GM23338 (cell line): ENCODE measurements around the gene RS1. TPM values are rescaled to one million over a fixed set of nuclear protein-coding genes. Genes with fewer than 3 reads are reported as not detected.

ENCODE experiments used
- ATAC-seq: fragments of 200-7000 bp; cut with Tn5 transposase; 3 replicates; pipeline ENCODE4 v1.9.1; 2020
- DNase-seq: peaks from one replicate; pipeline ENCODE4 v3.0.0-alpha.2; 2015; ENCODE audit warnings: low spot score
- H2AFZ ChIP-seq: fragments of 200-600 bp; sonication (generic); 2 replicates; pipeline ENCODE4 v1.8.0; 2016; ENCODE audit warnings: antibody characterized with exemption, mild to moderate bottlenecking, moderate library complexity
- H3F3A ChIP-seq: fragments of 200-600 bp; sonication (generic); replicated peaks from 2 replicates; pipeline ENCODE4 v1.8.0; 2017; ENCODE audit warnings: antibody characterized with exemption, mixed run types, low read depth
- H3K27ac ChIP-seq: fragments of 200-600 bp; sonication (generic); 2 replicates; pipeline ENCODE4 v1.6.1; 2016; ENCODE audit warnings: low read depth
- H3K27me3 ChIP-seq: fragments of 200-600 bp; sonication (generic); 2 replicates; pipeline ENCODE4 v1.8.0; 2016; ENCODE audit warnings: mild to moderate bottlenecking, mixed run types, moderate library complexity; ENCODE audit not compliant: insufficient read depth
- H3K36me3 ChIP-seq: fragments of 200-600 bp; sonication (generic); 2 replicates; pipeline ENCODE4 v1.8.0; 2016; ENCODE audit warnings: mild to moderate bottlenecking; ENCODE audit not compliant: insufficient read depth
- H3K4me1 ChIP-seq: fragments of 200-600 bp; sonication (generic); 2 replicates; pipeline ENCODE4 v1.8.0; 2016; ENCODE audit warnings: mild to moderate bottlenecking, moderate library complexity; ENCODE audit not compliant: insufficient read depth
- H3K4me2 ChIP-seq: fragments of 200-600 bp; sonication (generic); 2 replicates; pipeline ENCODE4 v1.7.1; 2017; ENCODE audit warnings: mixed run types
- H3K4me3 ChIP-seq: fragments of 200-600 bp; sonication (generic); 2 replicates; pipeline ENCODE4 v1.6.1; 2016; ENCODE audit warnings: mixed run types
- H3K79me2 ChIP-seq: fragments of 200-600 bp; sonication (generic); replicated peaks from 2 replicates; pipeline ENCODE4 v1.8.0; 2017; ENCODE audit warnings: mild to moderate bottlenecking; ENCODE audit not compliant: insufficient read depth
- H3K9me2 ChIP-seq: fragments of 200-600 bp; sonication (generic); 2 replicates; pipeline ENCODE4 v1.8.0; 2017; ENCODE audit not compliant: insufficient read depth
- H4K20me1 ChIP-seq: fragments of 200-600 bp; sonication (generic); replicated peaks from 2 replicates; pipeline ENCODE4 v1.8.0; 2017; ENCODE audit warnings: mild to moderate bottlenecking; ENCODE audit not compliant: insufficient read depth
- H3K27ac Mint-ChIP-seq: 2 replicates; pipeline ENCODE4 v1.8.0; 2020; ENCODE audit warnings: inconsistent platforms, mild to moderate bottlenecking, moderate library complexity, mixed read lengths
- H3K27me3 Mint-ChIP-seq: 3 replicates; pipeline ENCODE4 v1.8.0; 2022; ENCODE audit warnings: low read depth, mild to moderate bottlenecking, moderate library complexity, mixed read lengths, inconsistent platforms; ENCODE audit not compliant: insufficient read depth, poor library complexity
- H3K36me3 Mint-ChIP-seq: 3 replicates; pipeline ENCODE4 v1.8.0; 2021; ENCODE audit warnings: low read depth, mild to moderate bottlenecking, inconsistent platforms, moderate library complexity, mixed read lengths
- H3K4me1 Mint-ChIP-seq: 3 replicates; pipeline ENCODE4 v1.8.0; 2020; ENCODE audit warnings: mild to moderate bottlenecking, inconsistent platforms, mixed read lengths
- H3K4me3 Mint-ChIP-seq: 3 replicates; pipeline ENCODE4 v1.8.0; 2021; ENCODE audit warnings: moderate library complexity, mild to moderate bottlenecking, inconsistent platforms, mixed read lengths
- H3K9me3 Mint-ChIP-seq: 3 replicates; pipeline ENCODE4 v1.8.0; 2020; ENCODE audit warnings: moderate library complexity, mild to moderate bottlenecking, inconsistent platforms, mixed read lengths
- CREB1 ChIP-seq: fragments of 250-450 bp; sonication (Bioruptor Pico); IDR thresholded peaks from 2 replicates; pipeline ENCODE4 v1.5.0; 2020; ENCODE audit warnings: low read depth, mild to moderate bottlenecking, moderate library complexity
- CTCF ChIP-seq, 2 experiments: fragments of 200-600 bp in 1 of 2; sonication (generic) in 1 of 2; conservative IDR thresholded peaks; 2 replicates each; pipeline versions ENCODE4 v1.5.1 to v1.6.1; 2016 to 2017; ENCODE audit warnings: antibody characterized with exemption in 2 of 2, low read depth in 2 of 2, mild to moderate bottlenecking in 2 of 2, moderate library complexity in 1 of 2
- EZH2 ChIP-seq: fragments of 200-600 bp; sonication (generic); IDR thresholded peaks from one replicate; pipeline ENCODE4 v1.8.0; 2017; ENCODE audit warnings: antibody characterized with exemption, mild to moderate bottlenecking, low read depth; ENCODE audit not compliant: unreplicated experiment
- EZH2phosphoT487 ChIP-seq: fragments of 200-600 bp; sonication (generic); IDR thresholded peaks from one replicate; pipeline ENCODE4 v1.8.1; 2018; ENCODE audit warnings: antibody characterized with exemption; ENCODE audit not compliant: unreplicated experiment
- JUNB ChIP-seq: IDR thresholded peaks from one replicate; pipeline ENCODE4 v1.6.1; 2016; ENCODE audit warnings: antibody characterized with exemption; ENCODE audit not compliant: unreplicated experiment
- NANOG ChIP-seq: IDR thresholded peaks from 2 replicates; pipeline ENCODE4 v1.6.1; 2016; ENCODE audit warnings: antibody characterized with exemption, borderline replicate concordance
- POLR2AphosphoS5 ChIP-seq: IDR thresholded peaks from 2 replicates; pipeline ENCODE4 v1.6.1; 2016; ENCODE audit warnings: antibody characterized with exemption, low read depth
- STAT1 ChIP-seq: IDR thresholded peaks from one replicate; pipeline ENCODE4 v1.6.1; 2016; ENCODE audit warnings: antibody characterized with exemption; ENCODE audit not compliant: unreplicated experiment
- ZNF114 ChIP-seq: fragments of 250-450 bp; sonication (Bioruptor Pico); IDR thresholded peaks from 2 replicates; pipeline ENCODE4 v1.5.0; 2020; ENCODE audit warnings: mild to moderate bottlenecking, moderate library complexity
- ZNF331 ChIP-seq: fragments of 250-450 bp; sonication (Bioruptor Pico); IDR thresholded peaks from 2 replicates; pipeline ENCODE4 v1.5.0; 2020; ENCODE audit warnings: low read depth, mild to moderate bottlenecking, moderate library complexity
- ZNF462 ChIP-seq: fragments of 250-450 bp; sonication (Bioruptor Pico); IDR thresholded peaks from 2 replicates; pipeline ENCODE4 v1.5.0; 2020; ENCODE audit warnings: mild to moderate bottlenecking, moderate library complexity
- polyA plus RNA-seq: library from polyadenylated mRNA; unstranded; fragments of >200 nt; fragmentation: Nextera tagmentation; extraction: Ambion mirVana; gene quantifications from 2 replicates; pipeline ENCODE4 v1.2.1, GENCODE V29; 2016
- total RNA-seq: library from RNA; depleted of rRNA; stranded (reverse); fragments of >200 nt; shearing (Covaris generic); gene quantifications from 2 replicates; pipeline ENCODE4 v1.2.3, GENCODE V29; 2014
- TF ChIP-seq, protein P1 (sequence below): IDR thresholded peaks from one replicate; pipeline ENCODE4 v1.6.1; 2018; ENCODE audit warnings: antibody characterized with exemption; ENCODE audit not compliant: unreplicated experiment
- TF ChIP-seq, protein P2 (sequence below): IDR thresholded peaks from 2 replicates; pipeline ENCODE4 v1.6.1; 2016; ENCODE audit warnings: antibody characterized with exemption

The RS1 gene
- total and polyA plus RNA-seq, 2 experiments from 2014 or later: not detected

DNA sequence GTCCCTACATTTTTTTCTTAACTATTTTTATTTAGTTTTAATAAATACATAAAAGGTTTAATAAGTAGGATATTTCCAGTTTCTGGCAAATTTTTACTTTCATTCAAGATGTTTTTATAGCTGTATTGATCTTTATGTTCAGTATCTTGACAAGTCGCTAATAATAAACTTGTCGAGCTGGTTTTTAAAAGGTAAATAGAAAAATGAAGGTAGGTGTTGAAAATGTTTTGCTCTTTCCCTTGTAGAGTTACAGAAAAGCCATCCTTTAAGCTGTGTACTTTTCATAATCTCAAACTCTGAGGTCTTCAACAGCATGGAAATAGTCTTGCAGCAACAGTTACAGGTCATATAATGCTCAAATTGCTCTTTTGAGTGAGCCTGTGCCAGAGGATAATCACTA, 52.6 kb downstream of the RS1 start:
- Mint-ChIP-seq H3K27me3 (no peaks in the 10 kb centered on the region), H3K9me3 (no peaks in the 10 kb centered on the region), H3K36me3 (no peaks in the 10 kb centered on the region), H3K4me3 (no peak overlapping the region), H3K4me1 (peaks cover 10% of the 10 kb centered on the region; the same call in 2 of the 3 replicates), H3K27ac (no peak overlapping the region)
- H3K4me3 ChIP-seq: no peak overlapping the region
- no peak overlapping the region for H2AFZ ChIP-seq
- H3K36me3 ChIP-seq: no peaks in the 10 kb centered on the region
- no peaks in the 10 kb centered on the region for H3K4me1 ChIP-seq
- no peaks in the 10 kb centered on the region for H3K9me2 ChIP-seq
- no peaks in the 10 kb centered on the region for H3F3A ChIP-seq
- ATAC-seq: no peak
- no peak overlapping the region for H3K27ac ChIP-seq
- H3K4me2 ChIP-seq: no peak overlapping the region
- no peaks in the 10 kb centered on the region; the same call in 1 of the 2 replicates for H4K20me1 ChIP-seq
- TF ChIP-seq, protein P1, sequence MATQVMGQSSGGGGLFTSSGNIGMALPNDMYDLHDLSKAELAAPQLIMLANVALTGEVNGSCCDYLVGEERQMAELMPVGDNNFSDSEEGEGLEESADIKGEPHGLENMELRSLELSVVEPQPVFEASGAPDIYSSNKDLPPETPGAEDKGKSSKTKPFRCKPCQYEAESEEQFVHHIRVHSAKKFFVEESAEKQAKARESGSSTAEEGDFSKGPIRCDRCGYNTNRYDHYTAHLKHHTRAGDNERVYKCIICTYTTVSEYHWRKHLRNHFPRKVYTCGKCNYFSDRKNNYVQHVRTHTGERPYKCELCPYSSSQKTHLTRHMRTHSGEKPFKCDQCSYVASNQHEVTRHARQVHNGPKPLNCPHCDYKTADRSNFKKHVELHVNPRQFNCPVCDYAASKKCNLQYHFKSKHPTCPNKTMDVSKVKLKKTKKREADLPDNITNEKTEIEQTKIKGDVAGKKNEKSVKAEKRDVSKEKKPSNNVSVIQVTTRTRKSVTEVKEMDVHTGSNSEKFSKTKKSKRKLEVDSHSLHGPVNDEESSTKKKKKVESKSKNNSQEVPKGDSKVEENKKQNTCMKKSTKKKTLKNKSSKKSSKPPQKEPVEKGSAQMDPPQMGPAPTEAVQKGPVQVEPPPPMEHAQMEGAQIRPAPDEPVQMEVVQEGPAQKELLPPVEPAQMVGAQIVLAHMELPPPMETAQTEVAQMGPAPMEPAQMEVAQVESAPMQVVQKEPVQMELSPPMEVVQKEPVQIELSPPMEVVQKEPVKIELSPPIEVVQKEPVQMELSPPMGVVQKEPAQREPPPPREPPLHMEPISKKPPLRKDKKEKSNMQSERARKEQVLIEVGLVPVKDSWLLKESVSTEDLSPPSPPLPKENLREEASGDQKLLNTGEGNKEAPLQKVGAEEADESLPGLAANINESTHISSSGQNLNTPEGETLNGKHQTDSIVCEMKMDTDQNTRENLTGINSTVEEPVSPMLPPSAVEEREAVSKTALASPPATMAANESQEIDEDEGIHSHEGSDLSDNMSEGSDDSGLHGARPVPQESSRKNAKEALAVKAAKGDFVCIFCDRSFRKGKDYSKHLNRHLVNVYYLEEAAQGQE: no peak
- TF ChIP-seq JUNB (no peak), EZH2 (no peak), STAT1 (no peak), ZNF331 (CRISPR knock-in tag) (no peak), POLR2AphosphoS5 (no peak), NANOG (no peak), ZNF462 (CRISPR knock-in tag) (no peak), ZNF114 (CRISPR knock-in tag) (no peak), CTCF (conservative IDR thresholded peaks at IDR 0.05; ENCODE audit: low read depth in 2 of 2) (no peak), EZH2phosphoT487 (no peak), CREB1 (CRISPR knock-in tag) (no peak)
- TF ChIP-seq, protein P2, sequence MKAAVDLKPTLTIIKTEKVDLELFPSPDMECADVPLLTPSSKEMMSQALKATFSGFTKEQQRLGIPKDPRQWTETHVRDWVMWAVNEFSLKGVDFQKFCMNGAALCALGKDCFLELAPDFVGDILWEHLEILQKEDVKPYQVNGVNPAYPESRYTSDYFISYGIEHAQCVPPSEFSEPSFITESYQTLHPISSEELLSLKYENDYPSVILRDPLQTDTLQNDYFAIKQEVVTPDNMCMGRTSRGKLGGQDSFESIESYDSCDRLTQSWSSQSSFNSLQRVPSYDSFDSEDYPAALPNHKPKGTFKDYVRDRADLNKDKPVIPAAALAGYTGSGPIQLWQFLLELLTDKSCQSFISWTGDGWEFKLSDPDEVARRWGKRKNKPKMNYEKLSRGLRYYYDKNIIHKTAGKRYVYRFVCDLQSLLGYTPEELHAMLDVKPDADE: no peak
- DNase-seq: no peak
- no peaks in the 10 kb centered on the region for H3K79me2 ChIP-seq
- H3K27me3 ChIP-seq: no peaks in the 10 kb centered on the region
